ENCODE measurements around the gene LRP1B. TPM values are rescaled to one million over a fixed set of nuclear protein-coding genes. Genes with fewer than 3 reads are reported as not detected.

The LRP1B gene
- polyA plus RNA-seq, 2 of the 4 experiments (the other 2 are of a cell fraction), result 0.03 TPM; not detected in 1

GRCh38 chr2:141728142-141728541, 402.7 kb downstream of the LRP1B start (continued):
- no peak for TF ChIP-seq SMC3 (IDR thresholded peaks at IDR 0.05)
- TF ChIP-seq MAZ (IDR thresholded peaks at IDR 0.05; ENCODE audit: borderline replicate concordance, low read depth, low read length), result no peak
- no peak for TF ChIP-seq MAX (IDR thresholded peaks at IDR 0.05)
- TF ChIP-seq BHLHE40 (IDR thresholded peaks at IDR 0.05; ENCODE audit: low read depth, low read length), result no peak

GRCh38 chr2:141724426-141724825, 406.4 kb downstream of the LRP1B start:
- 27% methylated on average over 3 of the region's 3 CpGs for WGBS (ENCODE audit: missing lambda C conversion rate)
- no peak for FAIRE-seq

GRCh38 chr2:141723814-141724213, 407.0 kb downstream of the LRP1B start:
- no peak for ATAC-seq
- TF ChIP-seq MAZ (IDR thresholded peaks at IDR 0.05; ENCODE audit: borderline replicate concordance, low read depth, low read length) (no peak), PHF8 (IDR thresholded peaks at IDR 0.05; ENCODE audit: borderline replicate concordance, low read depth) (no peak), ZC3H11A (IDR thresholded peaks at IDR 0.05) (no peak), MAFK (IDR thresholded peaks at IDR 0.05; ENCODE audit: partially characterized antibody) (no peak), TFCP2L1 (CRISPR knock-in tag; IDR thresholded peaks at IDR 0.05) (no peak), NR3C1 (IDR thresholded peaks at IDR 0.05) (no peak), E2F6 (IDR thresholded peaks at IDR 0.05; ENCODE audit: borderline replicate concordance, low read depth) (no peak), REST (IDR thresholded peaks at IDR 0.05) (no peak), GATA3 (IDR thresholded peaks at IDR 0.05; ENCODE audit: borderline replicate concordance) (no peak), FOSB (CRISPR knock-in tag; IDR thresholded peaks at IDR 0.05) (no peak), BCL3 (IDR thresholded peaks at IDR 0.05) (no peak), HDAC2 (IDR thresholded peaks at IDR 0.05) (no peak), ZFP36 (IDR thresholded peaks at IDR 0.05; ENCODE audit: borderline replicate concordance, partially characterized antibody) (no peak)
- Histone ChIP-seq H3K4me2 (no peak overlapping the region), H3K4me3 (no peak overlapping the region), H3K4me1 (no peaks in the 10 kb centered on the region), H3K9me3 (no peaks in the 10 kb centered on the region), H3K27ac (no peak overlapping the region)
- no peak for DNase-seq (ENCODE audit: low read depth in 1 of 2, low spot score in 1 of 2)
- ChIA-PET CTCF (no interaction called here), POLR2A (no interaction called here)
- 36% methylated on average over 2 of the region's 2 CpGs for WGBS (ENCODE audit: missing lambda C conversion rate)
- FAIRE-seq, result no peak

More at GRCh38 chr2:141724426-141724825, 406.4 kb downstream of the LRP1B start:
- no peak overlapping the region for H3K4me2 ChIP-seq
- no peak for DNase-seq (ENCODE audit: low read depth in 1 of 2, low spot score in 1 of 2)
- no peak overlapping the region for H3K4me3 ChIP-seq
- H3K27ac ChIP-seq, result no peak overlapping the region
- POLR2A ChIA-PET, result no interaction called here
- H3K9me3 ChIP-seq, result no peaks in the 10 kb centered on the region
- TF ChIP-seq USF2 (IDR thresholded peaks at IDR 0.05), result no peak
- TF ChIP-seq CHD2 (IDR thresholded peaks at IDR 0.05; ENCODE audit: low read length, partially characterized antibody), result no peak
- no peak for TF ChIP-seq RNF2 (IDR thresholded peaks at IDR 0.05; ENCODE audit: borderline replicate concordance, low read depth)
- no peaks in the 10 kb centered on the region for H3K4me1 ChIP-seq
- ATAC-seq, result no peak
- CTCF ChIA-PET, result no interaction called here

Data from A549 (cell line).